Measurements from ENCODE around the gene LDB2. TPM values are rescaled to one million over a fixed set of nuclear protein-coding genes. Genes with fewer than 3 reads are reported as not detected.

The LDB2 gene
- total and polyA plus RNA-seq, 2 donors (not counting 3 experiments of a cell fraction or from before 2014, with no cell fraction given), result 127 to 223 TPM

DNA sequence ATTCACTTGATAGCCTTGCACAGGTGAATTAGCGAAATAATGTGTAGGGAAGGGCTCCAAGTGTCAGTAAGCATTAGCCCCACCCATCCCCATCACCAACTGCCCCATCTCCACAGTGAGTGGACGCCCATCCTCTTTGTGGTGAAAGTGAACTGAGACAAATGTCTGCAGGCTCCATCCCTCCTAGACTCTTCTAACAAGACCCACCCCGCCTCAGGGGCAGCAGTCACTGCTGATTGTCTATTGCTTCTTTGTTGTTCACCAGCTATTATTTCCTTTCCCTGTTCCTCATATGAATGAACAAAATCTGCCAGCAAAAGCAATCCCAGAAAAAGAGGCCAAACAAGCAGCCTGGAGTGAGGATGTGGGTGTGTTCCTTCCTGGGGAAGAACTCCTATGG is 96.4 kb downstream of the LDB2 start:
- intact Hi-C loops (cut with micrococcal nuclease), result no loop called here
- ChIA-PET POLR2A (interaction anchor here (0.6 kb wide), 1 partner anchor 61 kb away, joined by 3 read pairs; no protein-coding TSS in a partner anchor), CTCF (interaction anchor here (1.4 to 1.6 kb wide), 3 partner anchors 8 to 114 kb away, joined by 3 to 4 read pairs (median 3); no protein-coding TSS in a partner anchor)
- peaks cover 0 to 11% of the 10 kb centered on the region in 2 experiments for H3K36me3 ChIP-seq (ENCODE audit: control insufficient read depth in 2 of 2, extremely low read depth in 1 of 2, insufficient read depth in 2 of 2, low read length in 2 of 2)
- no peaks in the 10 kb centered on the region for H3K27me3 ChIP-seq (ENCODE audit: control insufficient read depth in 2 of 2, insufficient read depth in 2 of 2, low read length in 2 of 2)
- dilution Hi-C loops (cut with MboI; ENCODE audit: extremely low pct_ligation_motif_present, low sequenced_read_pairs), result no loop called here
- H3K9me1 ChIP-seq (replicated peaks; ENCODE audit: control insufficient read depth, extremely low read depth, insufficient read depth, low read length), result no peaks in the 10 kb centered on the region
- no peak for TF ChIP-seq JUN (IDR thresholded peaks at IDR 0.05; ENCODE audit: borderline replicate concordance, insufficient read depth, insufficient read length, low read depth)
- no peak for TF ChIP-seq POLR2A (IDR thresholded peaks at IDR 0.05; ENCODE audit: low read depth, low read length)
- TF ChIP-seq MYC (IDR thresholded peaks at IDR 0.05; ENCODE audit: low read depth, low read length), result no peak
- no peak for TF ChIP-seq POLR2AphosphoS5 (IDR thresholded peaks at IDR 0.05; ENCODE audit: insufficient read depth, low read depth, low read length)
- TF ChIP-seq, protein P1, sequence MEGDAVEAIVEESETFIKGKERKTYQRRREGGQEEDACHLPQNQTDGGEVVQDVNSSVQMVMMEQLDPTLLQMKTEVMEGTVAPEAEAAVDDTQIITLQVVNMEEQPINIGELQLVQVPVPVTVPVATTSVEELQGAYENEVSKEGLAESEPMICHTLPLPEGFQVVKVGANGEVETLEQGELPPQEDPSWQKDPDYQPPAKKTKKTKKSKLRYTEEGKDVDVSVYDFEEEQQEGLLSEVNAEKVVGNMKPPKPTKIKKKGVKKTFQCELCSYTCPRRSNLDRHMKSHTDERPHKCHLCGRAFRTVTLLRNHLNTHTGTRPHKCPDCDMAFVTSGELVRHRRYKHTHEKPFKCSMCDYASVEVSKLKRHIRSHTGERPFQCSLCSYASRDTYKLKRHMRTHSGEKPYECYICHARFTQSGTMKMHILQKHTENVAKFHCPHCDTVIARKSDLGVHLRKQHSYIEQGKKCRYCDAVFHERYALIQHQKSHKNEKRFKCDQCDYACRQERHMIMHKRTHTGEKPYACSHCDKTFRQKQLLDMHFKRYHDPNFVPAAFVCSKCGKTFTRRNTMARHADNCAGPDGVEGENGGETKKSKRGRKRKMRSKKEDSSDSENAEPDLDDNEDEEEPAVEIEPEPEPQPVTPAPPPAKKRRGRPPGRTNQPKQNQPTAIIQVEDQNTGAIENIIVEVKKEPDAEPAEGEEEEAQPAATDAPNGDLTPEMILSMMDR (IDR thresholded peaks at IDR 0.05; ENCODE audit: extremely low read depth in 1 of 2, insufficient read depth in 1 of 2, low read depth in 1 of 2, low read length in 2 of 2), result no peak
- TF ChIP-seq, protein P2, sequence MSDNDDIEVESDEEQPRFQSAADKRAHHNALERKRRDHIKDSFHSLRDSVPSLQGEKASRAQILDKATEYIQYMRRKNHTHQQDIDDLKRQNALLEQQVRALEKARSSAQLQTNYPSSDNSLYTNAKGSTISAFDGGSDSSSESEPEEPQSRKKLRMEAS (IDR thresholded peaks at IDR 0.05; ENCODE audit: insufficient read depth, insufficient read length), result no peak
- TF ChIP-seq FOS (IDR thresholded peaks at IDR 0.05; ENCODE audit: borderline replicate concordance, insufficient read depth, low read length), result no peak
- TF ChIP-seq EZH2 (IDR thresholded peaks at IDR 0.05; ENCODE audit: borderline replicate concordance, low read depth, low read length, severe bottlenecking), result no peak
- TF ChIP-seq GATA2 (IDR thresholded peaks at IDR 0.05; ENCODE audit: insufficient read depth, insufficient read length, low read depth, low read length), result no peak
- no TSS peak for BruUV-seq (replicated peaks)
- FAIRE-seq, result no peak
- peaks cover 5% of the 10 kb centered on the region for H3K4me1 ChIP-seq (ENCODE audit: control insufficient read depth, extremely low read depth, insufficient read depth, low read length)
- no peak for DNase-seq (ENCODE audit: low read depth, low spot score)
- H3K9me3 ChIP-seq (replicated peaks; ENCODE audit: control insufficient read depth, insufficient read depth, low read length), result no peaks in the 10 kb centered on the region
- no peak overlapping the region for H3K27ac ChIP-seq (ENCODE audit: insufficient read depth, low read depth, low read length)
- H3K79me2 ChIP-seq (ENCODE audit: control insufficient read depth, insufficient read depth, low read length), result no peaks in the 10 kb centered on the region
- no peak overlapping the region for H2AFZ ChIP-seq (ENCODE audit: low read depth, low read length)
- H3K4me3 ChIP-seq (replicated peaks in 1 of 3; ENCODE audit: insufficient read depth in 1 of 3, low read depth in 1 of 3, low read length in 3 of 3), result no peak overlapping the region
- no peaks in the 10 kb centered on the region for H4K20me1 ChIP-seq (replicated peaks; ENCODE audit: control insufficient read depth, extremely low read depth, insufficient read depth, low read length)
- H3K4me2 ChIP-seq (ENCODE audit: insufficient read depth, low read length), result no peak overlapping the region
- no peak overlapping the region for H3K9ac ChIP-seq (replicated peaks; ENCODE audit: extremely low read depth, insufficient read depth, low read length)
